Measurements from ENCODE around the gene IDH2. TPM values are rescaled to one million over a fixed set of nuclear protein-coding genes. Genes with fewer than 3 reads are reported as not detected.

The IDH2 gene
- total RNA-seq, 2 experiments from 2014 or later: 218 to 224 TPM

DNA sequence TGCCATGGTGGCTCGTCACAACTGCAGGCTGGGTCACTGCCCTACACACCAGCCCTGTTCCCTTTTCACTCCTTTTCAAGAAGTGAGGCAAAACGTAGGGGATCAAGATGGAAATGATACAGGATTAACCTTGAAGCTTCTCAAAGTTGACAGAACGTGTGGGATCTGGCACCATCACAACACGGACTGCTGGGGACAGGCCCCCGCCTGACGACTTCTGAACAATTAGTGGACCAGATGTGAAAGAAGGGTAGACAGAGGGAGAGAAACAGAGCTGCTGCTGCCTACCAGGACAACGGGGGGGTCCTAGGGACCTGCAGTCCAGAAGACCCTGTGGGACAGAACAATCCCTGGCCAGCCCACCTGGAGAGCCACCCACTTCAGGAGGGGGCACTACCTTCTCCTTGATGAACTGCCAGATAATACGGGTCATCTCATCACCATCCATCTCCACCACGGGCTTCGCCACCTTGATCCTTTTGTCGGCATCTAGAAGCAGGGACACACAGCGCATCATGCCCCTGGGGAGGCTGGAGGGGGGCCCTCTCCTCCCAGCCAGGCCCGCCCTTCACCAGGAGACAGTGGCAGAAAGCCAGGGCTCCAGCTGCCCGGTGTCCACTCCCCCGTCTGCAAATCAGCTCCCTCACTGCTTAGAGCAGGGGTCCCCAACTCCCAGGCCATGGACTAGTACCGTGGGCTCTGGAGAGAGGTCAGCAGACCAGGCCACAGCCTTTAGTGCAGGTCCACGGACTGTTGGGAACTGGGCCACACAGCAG lies 10.9 kb downstream of the IDH2 start:
- H3K4me3 Mint-ChIP-seq: no peak overlapping the region
- POLR2A ChIA-PET: interaction anchor here (1.1 kb wide), 1 partner anchor 12 kb away, joined by 3 read pairs; no protein-coding TSS in a partner anchor

GRCh38 chr15:90090226-90090848 lies 11.9 kb downstream of the IDH2 start:
- H3K27ac Mint-ChIP-seq: no peak overlapping the region
- no peaks in the 10 kb centered on the region for H3K9me3 Mint-ChIP-seq
- DNase-seq: no peak
- peaks cover 32% of the 10 kb centered on the region for H3K4me1 Mint-ChIP-seq
- CTCF ChIA-PET: no interaction called here
- no peak overlapping the region for H3K4me3 Mint-ChIP-seq
- peaks cover 64% of the 10 kb centered on the region for H3K36me3 Mint-ChIP-seq (ENCODE audit: low read depth)
- H3K27me3 Mint-ChIP-seq: no peaks in the 10 kb centered on the region
- POLR2A ChIA-PET: interaction anchor here (1.1 kb wide), 1 partner anchor 11 kb away, joined by 3 read pairs; no protein-coding TSS in a partner anchor

More for the DNA sequence above, 10.9 kb downstream of the IDH2 start:
- Mint-ChIP-seq H3K36me3 (ENCODE audit: low read depth) (peaks cover 67% of the 10 kb centered on the region), H3K27ac (no peak overlapping the region), H3K27me3 (no peaks in the 10 kb centered on the region), H3K4me1 (peaks cover 40% of the 10 kb centered on the region), H3K9me3 (no peaks in the 10 kb centered on the region)
- no peak for DNase-seq
- CTCF ChIA-PET: interaction anchor here (0.7 to 1.4 kb wide), 2 partner anchors 9 to 318 kb away, joined by 3 to 5 read pairs; no protein-coding TSS in a partner anchor

DNA sequence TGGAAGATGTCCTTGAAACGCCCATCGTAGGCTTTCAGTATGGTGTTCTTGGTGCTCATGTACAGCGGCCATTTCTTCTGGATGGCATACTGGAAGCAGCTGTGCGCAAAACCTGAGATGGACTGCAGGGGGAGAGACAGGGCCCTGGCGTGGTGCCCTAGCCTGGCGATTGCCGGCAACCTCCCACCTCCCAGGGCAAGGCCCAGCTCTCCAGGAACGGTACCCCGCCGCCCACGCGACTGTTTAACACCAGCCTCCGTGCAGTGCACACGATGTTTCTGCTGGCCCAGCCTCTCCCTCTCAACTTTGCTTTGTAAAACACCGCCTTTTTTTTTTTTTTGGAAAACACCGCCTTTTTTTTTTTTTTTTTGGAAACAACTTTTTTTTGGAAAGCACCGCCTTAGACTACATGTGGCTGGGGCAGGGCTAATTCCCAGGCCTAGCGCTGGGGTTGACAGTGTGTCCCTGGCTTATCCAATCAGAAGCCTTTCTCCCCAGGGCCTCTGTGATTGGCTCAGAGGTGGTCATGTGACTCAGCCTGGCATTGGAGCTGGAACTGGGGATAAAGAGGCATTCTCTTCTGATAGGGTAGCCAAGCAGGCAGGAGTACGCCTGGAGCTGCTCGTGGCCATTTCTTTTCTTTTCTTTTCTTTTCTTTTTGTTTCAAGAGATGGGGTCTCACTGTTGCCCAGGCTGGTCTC lies 14.7 kb downstream of the IDH2 start:
- Mint-ChIP-seq H3K4me3 (no peak overlapping the region), H3K4me1 (peaks cover 17% of the 10 kb centered on the region), H3K9me3 (no peaks in the 10 kb centered on the region), H3K27ac (no peak overlapping the region), H3K27me3 (no peaks in the 10 kb centered on the region), H3K36me3 (ENCODE audit: low read depth) (peaks cover 73% of the 10 kb centered on the region)
- POLR2A ChIA-PET: interaction anchor here (1.2 to 5.0 kb wide), 5 partner anchors 11 to 213 kb away, joined by 3 to 16 read pairs (median 5); partner anchors contain the start of genes AP3S2 and IDH2
- peak; percentile 44 for DNase-seq
- CTCF ChIA-PET: interaction anchor here (0.5 to 4.0 kb wide), 19 partner anchors 9 to 347 kb away, joined by 3 to 19 read pairs (median 5); partner anchors contain the start of genes CIB1, GDPGP1 and IDH2

GRCh38 chr15:90086868-90087268 lies 15.4 kb downstream of the IDH2 start:
- ChIA-PET POLR2A (interaction anchor here (1.2 to 5.0 kb wide), 5 partner anchors 12 to 212 kb away, joined by 3 to 16 read pairs (median 5); partner anchors contain the start of genes AP3S2 and IDH2), CTCF (interaction anchor here (0.7 to 4.0 kb wide), 18 partner anchors 8 to 346 kb away, joined by 3 to 19 read pairs (median 6); partner anchors contain the start of genes CIB1, GDPGP1 and IDH2)
- DNase-seq: peak; percentile 63
- no peaks in the 10 kb centered on the region for H3K27me3 Mint-ChIP-seq
- H3K4me3 Mint-ChIP-seq: no peak overlapping the region
- H3K27ac Mint-ChIP-seq: no peak overlapping the region
- H3K4me1 Mint-ChIP-seq: peaks cover 16% of the 10 kb centered on the region
- H3K36me3 Mint-ChIP-seq (ENCODE audit: low read depth): peaks cover 73% of the 10 kb centered on the region
- H3K9me3 Mint-ChIP-seq: no peaks in the 10 kb centered on the region

DNA sequence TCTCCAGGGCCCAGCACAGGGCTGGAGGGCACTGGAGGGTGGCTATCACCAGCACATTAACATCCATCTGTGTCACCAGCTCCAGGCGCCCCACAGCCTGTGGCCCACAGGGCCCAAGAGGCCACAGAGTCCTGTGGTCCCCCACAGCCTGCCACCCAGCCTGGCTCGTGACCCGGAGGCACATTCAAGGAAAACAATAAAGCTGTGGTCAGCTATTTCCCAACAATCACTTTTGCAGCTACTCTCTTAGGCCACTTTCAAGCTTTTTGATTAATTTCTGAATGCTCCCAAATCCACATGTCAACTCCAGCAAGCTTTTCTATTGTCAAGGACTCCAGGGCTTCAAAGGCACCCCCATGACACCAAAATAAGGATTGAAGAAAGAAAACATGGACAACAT lies 16.7 kb downstream of the IDH2 start:
- Mint-ChIP-seq H3K27ac (no peak overlapping the region), H3K27me3 (no peaks in the 10 kb centered on the region), H3K4me1 (peaks cover 14% of the 10 kb centered on the region), H3K9me3 (no peaks in the 10 kb centered on the region), H3K4me3 (no peak overlapping the region), H3K36me3 (ENCODE audit: low read depth) (peaks cover 66% of the 10 kb centered on the region)
- CTCF ChIA-PET: interaction anchor here (1.5 to 4.0 kb wide), 9 partner anchors 7 to 345 kb away, joined by 3 to 19 read pairs (median 9); no protein-coding TSS in a partner anchor
- POLR2A ChIA-PET: interaction anchor here (1.3 to 5.0 kb wide), 2 partner anchors 16 to 192 kb away, joined by 5 to 16 read pairs; partner anchors contain the start of genes AP3S2 and IDH2
- DNase-seq: no peak

GRCh38 chr15:90084876-90085423 lies 17.3 kb downstream of the IDH2 start:
- Mint-ChIP-seq H3K4me3 (no peak overlapping the region), H3K36me3 (ENCODE audit: low read depth) (peaks cover 62% of the 10 kb centered on the region), H3K9me3 (no peaks in the 10 kb centered on the region), H3K4me1 (peaks cover 14% of the 10 kb centered on the region), H3K27me3 (no peaks in the 10 kb centered on the region), H3K27ac (no peak overlapping the region)
- no peak for DNase-seq
- CTCF ChIA-PET: interaction anchor here (0.7 to 4.0 kb wide), 9 partner anchors 10 to 324 kb away, joined by 3 to 19 read pairs (median 10); no protein-coding TSS in a partner anchor
- POLR2A ChIA-PET: interaction anchor here (0.6 to 5.0 kb wide), 3 partner anchors 17 to 191 kb away, joined by 4 to 16 read pairs (median 5); partner anchors contain the start of genes AP3S2 and IDH2

DNA sequence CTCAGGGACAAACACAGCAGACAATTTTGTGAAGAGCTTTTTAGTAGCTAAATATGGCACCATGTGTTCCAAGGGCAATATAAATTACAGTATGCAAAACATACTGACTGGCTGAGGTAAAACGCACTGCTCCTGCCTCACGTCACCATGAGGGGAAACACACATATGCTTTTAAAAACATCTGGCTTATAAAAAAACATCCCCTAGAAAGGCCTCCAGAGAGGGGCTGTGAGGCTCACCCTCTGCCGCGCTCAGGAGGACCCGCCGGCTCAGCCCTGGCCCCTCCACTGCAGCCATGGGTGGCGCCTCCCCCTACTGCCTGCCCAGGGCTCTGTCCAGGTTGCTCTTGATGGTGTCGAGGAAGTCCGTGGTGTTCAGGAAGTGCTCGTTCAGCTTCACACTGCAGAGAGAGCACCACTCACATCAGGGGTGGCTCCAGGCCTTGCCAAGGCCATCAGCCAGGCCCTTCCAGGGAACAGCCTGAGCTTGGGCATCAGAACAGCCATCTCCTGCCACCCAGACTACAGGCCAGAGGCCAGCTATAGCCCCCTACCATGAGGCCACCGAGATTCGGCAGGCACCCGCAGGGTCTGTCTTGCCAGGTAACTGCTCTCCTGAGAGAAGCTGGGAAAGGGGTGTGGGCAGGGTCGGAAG lies 18.2 kb downstream of the IDH2 start:
- H3K27me3 Mint-ChIP-seq: no peaks in the 10 kb centered on the region
- no peak overlapping the region for H3K4me3 Mint-ChIP-seq
- ChIA-PET POLR2A (interaction anchor here (0.6 to 5.0 kb wide), 2 partner anchors 18 to 190 kb away, joined by 4 to 16 read pairs; partner anchors contain the start of genes AP3S2 and IDH2), CTCF (interaction anchor here (0.7 to 2.2 kb wide), 3 partner anchors 12 to 186 kb away, joined by 3 to 10 read pairs (median 3); no protein-coding TSS in a partner anchor)
- peaks cover 14% of the 10 kb centered on the region for H3K4me1 Mint-ChIP-seq
- DNase-seq: no peak
- no peak overlapping the region for H3K27ac Mint-ChIP-seq
- no peaks in the 10 kb centered on the region for H3K9me3 Mint-ChIP-seq
- H3K36me3 Mint-ChIP-seq (ENCODE audit: low read depth): peaks cover 53% of the 10 kb centered on the region

GRCh38 chr15:90083419-90083818 lies 18.8 kb downstream of the IDH2 start:
- Mint-ChIP-seq H3K9me3 (no peaks in the 10 kb centered on the region), H3K27ac (no peak overlapping the region), H3K27me3 (no peaks in the 10 kb centered on the region), H3K4me1 (peaks cover 12% of the 10 kb centered on the region), H3K4me3 (no peak overlapping the region), H3K36me3 (ENCODE audit: low read depth) (peaks cover 50% of the 10 kb centered on the region)
- ChIA-PET POLR2A (interaction anchor here (0.7 to 5.0 kb wide), 2 partner anchors 18 to 190 kb away, joined by 3 to 16 read pairs; partner anchors contain the start of genes AP3S2 and IDH2), CTCF (interaction anchor here (2.2 kb wide), 1 partner anchor 185 kb away, joined by 10 read pairs; no protein-coding TSS in a partner anchor)
- no peak for DNase-seq

- no peak for DNase-seq
- Mint-ChIP-seq H3K27ac (no peak overlapping the region), H3K27me3 (no peaks in the 10 kb centered on the region), H3K9me3 (no peaks in the 10 kb centered on the region), H3K4me3 (no peak overlapping the region), H3K36me3 (ENCODE audit: low read depth) (peaks cover 42% of the 10 kb centered on the region), H3K4me1 (peaks cover 7% of the 10 kb centered on the region)
- POLR2A ChIA-PET: no interaction called here
- CTCF ChIA-PET: interaction anchor here (0.9 kb wide), 1 partner anchor 10 kb away, joined by 3 read pairs; no protein-coding TSS in a partner anchor
Observed at GRCh38 chr15:90082140-90082715, 20.0 kb downstream of the IDH2 start.

DNA sequence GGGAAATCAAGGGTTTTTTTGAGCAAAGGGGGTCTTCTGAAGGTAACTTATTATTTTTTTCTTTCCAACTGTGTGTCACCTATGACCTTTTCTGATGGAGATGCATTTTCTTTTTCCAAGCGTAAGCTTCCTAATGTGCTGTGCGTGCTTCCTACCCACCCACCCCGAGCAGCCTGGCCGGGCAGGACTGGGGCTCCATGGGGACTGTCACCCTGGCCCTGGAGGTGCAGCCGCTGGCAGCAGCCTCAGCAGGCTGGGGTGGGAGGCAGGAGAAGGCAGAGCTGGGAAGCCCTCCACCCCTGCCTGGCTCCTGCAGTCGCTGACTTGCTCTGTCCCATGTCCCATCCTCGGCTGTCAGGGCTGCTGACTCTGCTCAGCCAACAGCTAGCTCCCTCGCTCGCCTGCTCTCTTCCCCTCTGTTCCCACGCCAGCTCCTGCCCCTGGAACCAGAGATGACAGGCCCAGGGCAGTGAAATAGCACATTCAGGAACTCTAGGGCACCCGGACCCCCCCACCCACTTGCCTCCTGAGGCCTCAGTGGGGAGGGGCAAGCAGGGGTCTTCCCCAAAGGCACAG lies 21.4 kb downstream of the IDH2 start:
- CTCF ChIA-PET: interaction anchor here (3.0 kb wide), 1 partner anchor 10 kb away, joined by 11 read pairs; no protein-coding TSS in a partner anchor
- H3K27me3 Mint-ChIP-seq: no peaks in the 10 kb centered on the region
- H3K27ac Mint-ChIP-seq: no peak overlapping the region
- H3K4me1 Mint-ChIP-seq: peaks cover 3% of the 10 kb centered on the region
- no peaks in the 10 kb centered on the region for H3K9me3 Mint-ChIP-seq
- POLR2A ChIA-PET: no interaction called here
- no peak overlapping the region for H3K4me3 Mint-ChIP-seq
- DNase-seq: no peak
- peaks cover 38% of the 10 kb centered on the region for H3K36me3 Mint-ChIP-seq (ENCODE audit: low read depth)

- H3K27me3 Mint-ChIP-seq: no peaks in the 10 kb centered on the region
- H3K4me1 Mint-ChIP-seq: peaks cover 6% of the 10 kb centered on the region
- no peak for DNase-seq
- H3K9me3 Mint-ChIP-seq: no peaks in the 10 kb centered on the region
- POLR2A ChIA-PET: no interaction called here
- no peak overlapping the region for H3K27ac Mint-ChIP-seq
- H3K4me3 Mint-ChIP-seq: no peak overlapping the region
- H3K36me3 Mint-ChIP-seq (ENCODE audit: low read depth): peaks cover 34% of the 10 kb centered on the region
- CTCF ChIA-PET: interaction anchor here (1.4 to 3.0 kb wide), 2 partner anchors 9 to 77 kb away, joined by 3 to 11 read pairs; no protein-coding TSS in a partner anchor
Observed at GRCh38 chr15:90080458-90080755, 21.9 kb downstream of the IDH2 start.
